GM18508 (cell line): ENCODE data around the gene KLK7.

Experiments used
- ATAC-seq: cut with Tn5 transposase; IDR thresholded peaks from one replicate; pipeline ENCODE4 v1.9.1; 2021; ENCODE audit warnings: moderate number of reproducible peaks; ENCODE audit not compliant: insufficient read depth, unreplicated experiment

Gene KLK7

GRCh38 chr19:50944795-50945194, 38.9 kb downstream of the KLK7 start:
- no peak for ATAC-seq

- ATAC-seq = no peak
Observed at GRCh38 chr19:50943074-50943828, 40.5 kb downstream of the KLK7 start.

- ATAC-seq = no peak
Observed at GRCh38 chr19:50939596-50939995, 44.1 kb downstream of the KLK7 start.

- no peak for ATAC-seq
Observed at GRCh38 chr19:50933640-50934039, 50.1 kb downstream of the KLK7 start.

GRCh38 chr19:50932690-50933083, 51.0 kb downstream of the KLK7 start:
- ATAC-seq = no peak

GRCh38 chr19:50932018-50932689, 51.6 kb downstream of the KLK7 start:
- ATAC-seq = no peak

- no peak for ATAC-seq
Observed at GRCh38 chr19:50931023-50931422, 52.7 kb downstream of the KLK7 start.

- ATAC-seq = no peak
Observed at GRCh38 chr19:50928831-50929230, 54.9 kb downstream of the KLK7 start.
